ENCODE data around the gene VEZF1.
"Not testable (repeated sequence)": the region's sequence is repeated elsewhere in the genome, so short reads cannot be mapped to it uniquely, and the experiment has no call there.

The VEZF1 gene

DNA sequence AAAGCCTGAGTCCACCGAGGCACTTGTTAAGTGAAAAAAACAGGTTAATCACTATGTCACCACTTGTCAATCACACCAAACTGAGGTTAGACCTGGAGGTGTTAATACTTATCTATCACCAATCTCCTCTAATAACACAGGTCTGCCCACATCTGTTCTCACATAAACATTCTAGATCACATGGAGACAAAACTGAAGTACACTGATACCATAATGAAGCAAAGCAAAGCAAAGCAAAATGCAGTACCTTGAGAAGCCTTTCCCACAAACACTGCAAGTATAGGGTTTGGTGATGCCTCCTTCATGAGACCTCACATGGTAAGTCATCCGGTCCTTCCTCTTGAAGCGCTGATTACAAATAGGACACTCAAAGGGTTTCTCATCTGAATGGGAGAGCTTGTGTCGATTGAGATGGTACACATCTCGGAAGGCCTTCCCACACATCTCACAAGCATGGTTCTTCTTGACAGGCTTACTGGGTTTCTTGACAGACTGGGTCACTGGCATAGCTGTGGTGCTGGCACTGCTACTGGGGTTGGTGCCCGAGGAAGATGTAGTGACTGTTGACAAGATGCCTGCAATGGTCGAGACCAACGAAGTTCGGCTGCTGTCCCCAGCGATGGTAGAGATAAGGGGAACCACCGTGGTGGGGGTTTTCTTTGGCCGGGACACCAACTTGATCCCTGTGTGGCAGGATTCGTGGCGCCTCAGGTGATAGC, 5.4 kb downstream of the VEZF1 start:
- DNase-seq (ENCODE audit: extremely low read depth, insufficient read length) = no peak
- peaks cover 8% of the 10 kb centered on the region for H3K36me3 ChIP-seq (ENCODE audit: control insufficient read depth, insufficient read depth, low read length)
- no peak overlapping the region for H3K4me3 ChIP-seq (replicated peaks; ENCODE audit: low read depth, low read length)
- TF ChIP-seq CTCF (IDR thresholded peaks at IDR 0.05; ENCODE audit: insufficient read depth, low read length, poor library complexity, severe bottlenecking) = no peak
- no peaks in the 10 kb centered on the region for H3K27me3 ChIP-seq (replicated peaks; ENCODE audit: control insufficient read depth, insufficient read depth, low read length)

- Histone ChIP-seq H3K4me3 (replicated peaks; ENCODE audit: low read depth, low read length) (no peak overlapping the region), H3K27me3 (replicated peaks; ENCODE audit: control insufficient read depth, insufficient read depth, low read length) (no peaks in the 10 kb centered on the region), H3K36me3 (ENCODE audit: control insufficient read depth, insufficient read depth, low read length) (peaks cover 9% of the 10 kb centered on the region)
- TF ChIP-seq CTCF (IDR thresholded peaks at IDR 0.05; ENCODE audit: insufficient read depth, low read length, poor library complexity, severe bottlenecking) = no peak
- DNase-seq (ENCODE audit: extremely low read depth, insufficient read length) = no peak
These were observed 7.5 kb downstream of the VEZF1 start for GRCh38 chr17:57980522-57980921.

GRCh38 chr17:57979076-57979475, 9.0 kb downstream of the VEZF1 start:
- H3K36me3 ChIP-seq (ENCODE audit: control insufficient read depth, insufficient read depth, low read length) = peaks cover 14% of the 10 kb centered on the region
- no peak overlapping the region for H3K4me3 ChIP-seq (replicated peaks; ENCODE audit: low read depth, low read length)
- TF ChIP-seq CTCF (IDR thresholded peaks at IDR 0.05; ENCODE audit: insufficient read depth, low read length, poor library complexity, severe bottlenecking) = no peak
- H3K27me3 ChIP-seq (replicated peaks; ENCODE audit: control insufficient read depth, insufficient read depth, low read length) = no peaks in the 10 kb centered on the region
- no peak for DNase-seq (ENCODE audit: extremely low read depth, insufficient read length)

DNA sequence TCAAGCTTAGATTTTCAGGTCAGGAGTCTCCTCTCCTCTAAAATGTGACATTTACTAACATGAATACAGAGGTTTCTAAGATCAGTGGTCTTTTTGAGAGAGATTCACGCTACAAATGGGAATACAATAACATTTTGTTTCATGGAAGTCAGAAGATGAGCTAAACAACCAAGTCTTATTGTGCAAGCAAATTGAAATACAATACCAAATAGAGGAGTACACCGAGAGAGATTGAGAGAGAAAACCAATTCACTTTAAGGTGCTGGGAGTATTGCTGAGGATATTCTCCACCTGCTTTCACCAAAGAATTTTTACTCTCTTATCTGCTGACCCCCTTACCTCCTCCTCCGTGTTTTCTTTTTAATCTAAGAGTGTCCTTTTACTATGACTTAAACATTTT, 11.5 kb downstream of the VEZF1 start:
- no peak for DNase-seq (ENCODE audit: extremely low read depth, insufficient read length)
- Histone ChIP-seq H3K4me3 (replicated peaks; ENCODE audit: low read depth, low read length) (no peak overlapping the region), H3K36me3 (ENCODE audit: control insufficient read depth, insufficient read depth, low read length) (peaks cover 9% of the 10 kb centered on the region), H3K27me3 (replicated peaks; ENCODE audit: control insufficient read depth, insufficient read depth, low read length) (no peaks in the 10 kb centered on the region)
- no peak for TF ChIP-seq CTCF (IDR thresholded peaks at IDR 0.05; ENCODE audit: insufficient read depth, low read length, poor library complexity, severe bottlenecking)

- Histone ChIP-seq H3K4me3 (replicated peaks; ENCODE audit: low read depth, low read length) (no peak overlapping the region), H3K36me3 (ENCODE audit: control insufficient read depth, insufficient read depth, low read length) (peaks cover 9% of the 10 kb centered on the region), H3K27me3 (replicated peaks; ENCODE audit: control insufficient read depth, insufficient read depth, low read length) (no peaks in the 10 kb centered on the region)
- no peak for DNase-seq (ENCODE audit: extremely low read depth, insufficient read length)
- TF ChIP-seq CTCF (IDR thresholded peaks at IDR 0.05; ENCODE audit: insufficient read depth, low read length, poor library complexity, severe bottlenecking) = no peak
These were observed 13.0 kb downstream of the VEZF1 start for GRCh38 chr17:57975044-57975443.

DNA sequence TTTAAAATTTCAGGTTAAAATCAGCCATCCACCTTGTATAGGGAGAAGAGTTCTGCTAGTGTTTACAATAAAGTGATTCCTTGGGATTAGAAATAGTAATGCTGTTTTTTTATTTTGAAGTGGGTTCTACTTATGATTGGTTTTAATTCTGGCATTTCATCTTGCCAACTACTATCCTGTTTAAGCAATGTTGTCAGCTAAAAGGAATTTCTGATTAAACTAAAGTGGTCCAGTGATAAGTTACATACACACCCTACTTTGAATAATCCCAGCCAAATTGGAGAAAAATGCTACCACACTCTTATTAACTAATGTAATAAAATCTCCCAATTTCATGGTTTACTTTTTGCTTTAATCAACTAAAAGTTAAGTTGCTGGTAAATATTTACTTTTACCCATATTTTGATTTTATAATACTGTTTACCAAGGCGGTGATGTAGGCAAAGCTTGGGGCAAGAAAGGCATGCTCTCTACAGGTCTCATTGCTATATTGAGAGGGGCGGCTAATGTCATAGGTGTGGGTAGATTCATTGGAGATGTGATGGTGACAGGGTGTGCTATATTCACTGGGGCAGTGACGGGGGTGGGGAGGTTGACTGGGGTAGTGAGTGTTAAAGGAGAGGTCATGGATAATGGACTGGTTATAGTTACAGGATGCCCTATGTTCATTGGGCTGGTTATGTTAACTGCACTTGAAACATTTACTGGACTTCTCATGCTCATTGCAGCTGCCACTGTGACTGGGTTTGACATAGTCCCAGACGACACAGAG, 13.8 kb downstream of the VEZF1 start:
- DNase-seq (ENCODE audit: extremely low read depth, insufficient read length); H3K27me3 ChIP-seq (replicated peaks; ENCODE audit: control insufficient read depth, insufficient read depth, low read length); H3K4me3 ChIP-seq (replicated peaks; ENCODE audit: low read depth, low read length); H3K36me3 ChIP-seq (ENCODE audit: control insufficient read depth, insufficient read depth, low read length): not testable (repeated sequence)
